HG03025 (cell line): ENCODE results near the gene PGAP3.

Experiments used
- ATAC-seq: cut with Tn5 transposase; IDR thresholded peaks from one replicate; pipeline ENCODE4 v1.9.1; 2021; ENCODE audit warnings: mild to moderate bottlenecking, moderate library complexity; ENCODE audit not compliant: unreplicated experiment, low FRiP score

PGAP3 gene

GRCh38 chr17:39662551-39663339 lies 25.1 kb downstream of the PGAP3 start:
- ATAC-seq: no peak

- no peak for ATAC-seq
These were observed 25.9 kb downstream of the PGAP3 start for GRCh38 chr17:39661744-39662541.

- ATAC-seq: no peak
These were observed 27.2 kb downstream of the PGAP3 start for GRCh38 chr17:39660397-39661385.

GRCh38 chr17:39660011-39660360 lies 27.9 kb downstream of the PGAP3 start:
- no peak for ATAC-seq

GRCh38 chr17:39659279-39660010 lies 28.4 kb downstream of the PGAP3 start:
- no peak for ATAC-seq

GRCh38 chr17:39658760-39659159 lies 29.1 kb downstream of the PGAP3 start:
- ATAC-seq: no peak

- no peak for ATAC-seq
These were observed 29.5 kb downstream of the PGAP3 start for GRCh38 chr17:39658346-39658745.

- no peak for ATAC-seq
These were observed 32.8 kb downstream of the PGAP3 start for GRCh38 chr17:39655105-39655504.

- ATAC-seq: no peak
These were observed 34.1 kb downstream of the PGAP3 start for GRCh38 chr17:39653662-39654331.

GRCh38 chr17:39653316-39653661 lies 34.6 kb downstream of the PGAP3 start:
- ATAC-seq: no peak

GRCh38 chr17:39652587-39653315 lies 35.1 kb downstream of the PGAP3 start:
- no peak for ATAC-seq

GRCh38 chr17:39651923-39652586 lies 35.8 kb downstream of the PGAP3 start:
- ATAC-seq: no peak

- ATAC-seq: no peak
These were observed 37.7 kb downstream of the PGAP3 start for GRCh38 chr17:39650121-39650579.

- no peak for ATAC-seq
These were observed 39.1 kb downstream of the PGAP3 start for GRCh38 chr17:39648616-39649366.

- ATAC-seq: no peak
These were observed 40.6 kb downstream of the PGAP3 start for GRCh38 chr17:39647256-39647655.

- ATAC-seq: no peak
These were observed 44.6 kb downstream of the PGAP3 start for GRCh38 chr17:39643271-39643670.

GRCh38 chr17:39642291-39643074 lies 45.4 kb downstream of the PGAP3 start:
- ATAC-seq: no peak
